Dermis microvascular lymphatic vessel endothelial cell (primary cell): ENCODE results near the gene TTLL12. TPM values are rescaled to one million over a fixed set of nuclear protein-coding genes. Genes with fewer than 3 reads are reported as not detected.
A peak's percentile ranks its signal among the peaks of the same experiment; 100 is the strongest.

ENCODE experiments used
- DNase-seq, 2 donors: peaks; one replicate each; pipeline versions ENCODE4 v3.0.0 to v3.0.0-alpha.2; 2010; ENCODE audit warnings: low read depth in 2 of 2
- total RNA-seq: library from RNA; depleted of rRNA; stranded (reverse); fragments of >200 nt; gene quantifications from 2 replicates; pipeline ENCODE4 v1.2.1, GENCODE V29; 2014

Gene TTLL12
- total RNA-seq, 1 donor from 2014 or later: 18.0 TPM

GRCh38 chr22:43128116-43128515, 58.8 kb downstream of the TTLL12 start:
- no peak for DNase-seq

- no peak for DNase-seq
Measured at GRCh38 chr22:43127166-43127908, 59.6 kb downstream of the TTLL12 start.

- peak in 1 of 2 donors; percentile 68 for DNase-seq
Measured at GRCh38 chr22:43126501-43127165, 60.3 kb downstream of the TTLL12 start.

- DNase-seq: no peak
Measured at GRCh38 chr22:43118953-43119458, 67.9 kb downstream of the TTLL12 start.

GRCh38 chr22:43118024-43118849, 68.7 kb downstream of the TTLL12 start:
- no peak for DNase-seq

- no peak for DNase-seq
Measured at GRCh38 chr22:43116932-43117331, 70.0 kb downstream of the TTLL12 start.

Other genes with a start within 250 kb of the TTLL12 start
- gene PACSIN2, start 172.0 kb downstream of the TTLL12 start, total RNA-seq: 68.0 and 85.1 TPM in 2 replicates
- gene TTLL1, start 97.7 kb downstream of the TTLL12 start, total RNA-seq: 8.2 and 10.9 TPM in 2 replicates
- gene BIK, start 76.4 kb downstream of the TTLL12 start, total RNA-seq: 1.0 and 1.4 TPM in 2 replicates
- 6.8 and 12.9 TPM in 2 replicates for gene MCAT, start 43.7 kb downstream of the TTLL12 start, total RNA-seq
- gene TSPO, start 35.6 kb downstream of the TTLL12 start, total RNA-seq: 295 and 296 TPM in 2 replicates
- gene SCUBE1, start 156.2 kb upstream of the TTLL12 start, total RNA-seq: 0.51 and 0.89 TPM in 2 replicates
- gene MPPED1, start 224.9 kb upstream of the TTLL12 start, total RNA-seq: not detected in 2 replicates